HepG2 (cell line): ENCODE results near the gene PGM2. TPM values are rescaled to one million over a fixed set of nuclear protein-coding genes. Genes with fewer than 3 reads are reported as not detected.

Source experiments
- ATAC-seq: fragments of 200-7000 bp; cut with Tn5 transposase; 3 replicates; pipeline ENCODE4 v1.9.1; 2020; ENCODE audit warnings: mild to moderate bottlenecking, moderate library complexity
- BruUV-seq: library from RNA; stranded (reverse); fragments of 400-500 nt; replicated peaks from 2 replicates; lab custom pipeline; 2021; lab: Mats Ljungman, UMichigan
- CTCF ChIA-PET: fragments of 300-600 bp; formaldehyde crosslinking; extraction: SDS; loops from one replicate; lab custom pipeline; 2021; ENCODE audit warnings: low total read pairs, inconsistent platforms, low intra/inter-chr PET ratio; lab: Yijun Ruan, JAX
- POLR2A ChIA-PET: fragments of 350-600 bp; sonication (Branson Sonifier 250); formaldehyde crosslinking; loops from one replicate; lab custom pipeline; 2020; ENCODE audit warnings: antibody characterized with exemption, inconsistent platforms; lab: Yijun Ruan, JAX
- DNase-seq: peaks from one replicate; pipeline ENCODE4 v3.0.0-alpha.2; 2015; ENCODE audit warnings: low spot score
- FAIRE-seq: peaks from 3 replicates; lab custom pipeline; 2011; peaks lifted over from hg19 to GRCh38; lab: Jason Lieb, UNC
- H2AFZ ChIP-seq: one replicate; pipeline ENCODE4 v1.6.1; 2011; ENCODE audit warnings: low read length, inconsistent platforms
- H3K27ac ChIP-seq: fragments of 300-600 bp; 3 replicates; pipeline ENCODE4 v1.8.0; 2011; ENCODE audit warnings: mixed run types, mild to moderate bottlenecking, mixed read lengths, low read length, inconsistent platforms; ENCODE audit not compliant: insufficient read depth; ENCODE audit errors: extremely low read length
- H3K27me3 ChIP-seq, 2 experiments: fragments of 200-600 bp in 1 of 2; 2 replicates in 1 of 2; 3 replicates in 1 of 2; pipeline versions ENCODE4 v1.6.0 to v1.8.0; 2011; ENCODE audit warnings: low read length in 2 of 2, mild to moderate bottlenecking in 2 of 2, moderate library complexity in 2 of 2, inconsistent platforms in 1 of 2; ENCODE audit not compliant: insufficient read depth in 2 of 2, control insufficient read depth in 1 of 2
- H3K36me3 ChIP-seq, 2 experiments: fragments of 200-600 bp in 1 of 2; replicated peaks in 1 of 2; 2 replicates in 1 of 2; 3 replicates in 1 of 2; pipeline versions ENCODE4 v1.5.1 to v1.8.0; 2011; ENCODE audit warnings: low read length in 2 of 2, inconsistent platforms in 1 of 2; ENCODE audit not compliant: insufficient read depth in 2 of 2, control insufficient read depth in 1 of 2
- H3K4me1 ChIP-seq: 2 replicates; pipeline ENCODE4 v1.5.1; 2012; ENCODE audit warnings: low read length, inconsistent platforms; ENCODE audit not compliant: insufficient read depth
- H3K4me2 ChIP-seq: 2 replicates; pipeline ENCODE4 v1.6.0; 2011; ENCODE audit warnings: low read depth, low read length, inconsistent platforms
- H3K4me3 ChIP-seq, 3 experiments: fragments of 200-600 bp in 1 of 3; sonication (generic), shearing (Covaris generic) in 1 of 3; replicated peaks in 1 of 3; 2 replicates each; pipeline ENCODE4 v1.5.1; 2011 to 2016; ENCODE audit warnings: low read length in 3 of 3, inconsistent platforms in 2 of 3, low read depth in 2 of 3, mild to moderate bottlenecking in 2 of 3, control low read depth in 1 of 3, mixed read lengths in 1 of 3; ENCODE audit not compliant: insufficient read depth in 1 of 3
- H3K79me2 ChIP-seq: one replicate; pipeline ENCODE4 v1.6.1; 2011; ENCODE audit warnings: low read length, inconsistent platforms; ENCODE audit not compliant: insufficient read depth
- H3K9ac ChIP-seq: 2 replicates; pipeline ENCODE4 v1.6.0; 2011; ENCODE audit warnings: mild to moderate bottlenecking, low read depth, low read length, inconsistent platforms; ENCODE audit not compliant: insufficient read depth
- H3K9me3 ChIP-seq: 2 replicates; pipeline ENCODE4 v1.5.1; 2012; ENCODE audit warnings: mild to moderate bottlenecking, low read length
- H4K20me1 ChIP-seq: 2 replicates; pipeline ENCODE4 v1.6.0; 2011; ENCODE audit warnings: inconsistent platforms, mild to moderate bottlenecking, low read length, moderate library complexity; ENCODE audit not compliant: insufficient read depth
- ATF7 ChIP-seq, 2 experiments: fragments of 450-650 bp in 1 of 2; sonication (generic) in 1 of 2; formaldehyde crosslinking in 1 of 2; IDR thresholded peaks; 2 replicates each; pipeline versions ENCODE4 v1.4.0 to v1.6.1; 2016 to 2020; ENCODE audit warnings: antibody characterized with exemption in 1 of 2, mild to moderate bottlenecking in 1 of 2, missing genetic modification reagents in 1 of 2
- CBX1 ChIP-seq: IDR thresholded peaks from one replicate; pipeline ENCODE4 v1.6.1; 2016; ENCODE audit warnings: antibody characterized with exemption, low read depth
- KIAA2018 ChIP-seq: sonication (generic); formaldehyde crosslinking; IDR thresholded peaks from 2 replicates; pipeline ENCODE4 v1.5.0; 2020; ENCODE audit warnings: mild to moderate bottlenecking, missing genetic modification reagents, borderline replicate concordance
- SRSF1 ChIP-seq: fragments of 200-400 bp; formaldehyde crosslinking; optimal IDR thresholded peaks from 2 replicates; pipeline ENCODE3; 2017; ENCODE audit warnings: mild to moderate bottlenecking, low read depth, low read length, moderate library complexity
- TBL1XR1 ChIP-seq: fragments of 150-350 bp; IDR thresholded peaks from 2 replicates; pipeline ENCODE4 v1.6.1; 2014; ENCODE audit warnings: borderline replicate concordance, low read length; ENCODE audit not compliant: partially characterized antibody
- TEAD2 ChIP-seq: sonication (generic); formaldehyde crosslinking; IDR thresholded peaks from 2 replicates; pipeline ENCODE4 v1.9.0; 2021; ENCODE audit warnings: missing genetic modification reagents
- YEATS4 ChIP-seq: sonication (generic); formaldehyde crosslinking; IDR thresholded peaks from 2 replicates; pipeline ENCODE4 v1.4.0; 2020; ENCODE audit warnings: missing genetic modification reagents, borderline replicate concordance
- ZMAT3 ChIP-seq: sonication (generic); formaldehyde crosslinking; conservative IDR thresholded peaks from 2 replicates; pipeline ENCODE4 v1.7.0; 2021; ENCODE audit warnings: missing genetic modification reagents
- ZNF232 ChIP-seq: sonication (generic); formaldehyde crosslinking; IDR thresholded peaks from 2 replicates; pipeline ENCODE4 v1.4.0; 2020; ENCODE audit warnings: missing genetic modification reagents, borderline replicate concordance
- ZNF296 ChIP-seq: sonication (generic); formaldehyde crosslinking; conservative IDR thresholded peaks from 2 replicates; pipeline ENCODE4 v1.5.0; 2020; ENCODE audit warnings: mild to moderate bottlenecking, missing genetic modification reagents
- ZNF33B ChIP-seq: sonication (generic); formaldehyde crosslinking; IDR thresholded peaks from 2 replicates; pipeline ENCODE4 v1.5.1; 2020; ENCODE audit warnings: mild to moderate bottlenecking, missing genetic modification reagents
- ZNF775 ChIP-seq: sonication (generic); formaldehyde crosslinking; IDR thresholded peaks from 2 replicates; pipeline ENCODE4 v1.4.0; 2020; ENCODE audit warnings: missing genetic modification reagents, mild to moderate bottlenecking, moderate library complexity, borderline replicate concordance
- ZNF878 ChIP-seq: sonication (generic); formaldehyde crosslinking; IDR thresholded peaks from 2 replicates; pipeline ENCODE4 v1.8.1; 2023; ENCODE audit warnings: mild to moderate bottlenecking, missing genetic modification reagents, moderate library complexity
- ZUFSP ChIP-seq: sonication (generic); formaldehyde crosslinking; IDR thresholded peaks from 2 replicates; pipeline ENCODE4 v1.9.0; 2021; ENCODE audit warnings: missing genetic modification reagents, mild to moderate bottlenecking, borderline replicate concordance
- WGBS: methylation state at CpG from one replicate; pipeline ENCODE4 v1.1.6; 2017; ENCODE audit warnings: low lambda C conversion rate; 5-methylcytosine and 5-hydroxymethylcytosine counted together
- in situ Hi-C: cut with HindIII; loops from 2 replicates; pipeline ENCODE4 v1.10.0; 2017; ENCODE audit warnings: low pct_unique_long_range_greater_than_20kb; ENCODE audit not compliant: extremely low pct_ligation_motif_present
- intact Hi-C: fragments of 100-400 bp; cut with micrococcal nuclease; formaldehyde crosslinking; loops from one replicate; pipeline ENCODE4 v1.10.0; 2022; ENCODE audit not compliant: unreplicated experiment
- polyA plus RNA-seq, 8 experiments: library from polyadenylated mRNA; depleted of rRNA in 3 of 8; stranded (reverse) in 7 of 8; unstranded in 1 of 8; fragments of >200 nt; fragmentation: Illumina TruSeq in 4 of 8; extraction: Trizol in 4 of 8; gene quantifications; 2 replicates each; pipeline versions ENCODE4 v1.2.1 to v1.2.3, GENCODE V29; 2011 to 2016; ENCODE audit warnings: low read depth in 4 of 8, missing spikeins in 1 of 8, mixed read lengths in 1 of 8; ENCODE audit not compliant: insufficient read depth in 1 of 8
- total RNA-seq, 5 experiments: library from RNA; depleted of rRNA; stranded (reverse); fragments of >200 nt; fragmentation: Illumina TruSeq; extraction: Trizol; gene quantifications; 2 replicates each; pipeline ENCODE4 v1.2.3, GENCODE V29; 2016; ENCODE audit warnings: low read depth in 1 of 5

Gene PGM2
- total and polyA plus RNA-seq, 2 of the 13 experiments (the other 11 are each of a cell fraction or from before 2014, with no cell fraction given), result 14.6 to 36.9 TPM

- TF ChIP-seq TBL1XR1 (no peak), YEATS4 (CRISPR knock-in tag) (no peak), ATF7 (IDR thresholded peaks at IDR 0.05) (no peak), ATF7 (CRISPR knock-in tag; IDR thresholded peaks at IDR 0.05) (no peak), ZNF232 (no peak), ZUFSP (CRISPR knock-in tag) (no peak), ZNF878 (no peak), SRSF1 (no peak), ZNF775 (CRISPR knock-in tag) (no peak)
Observed at GRCh38 chr4:37798616-37799015, 27.9 kb upstream of the PGM2 start (continued).

- ChIA-PET CTCF (no interaction called here), POLR2A (no interaction called here)
- ATAC-seq, result no peak
- FAIRE-seq, result no peak
- Histone ChIP-seq H3K9me3 (no peaks in the 10 kb centered on the region), H4K20me1 (no peaks in the 10 kb centered on the region), H3K27me3 (no peaks in the 10 kb centered on the region), H3K9ac (no peak overlapping the region), H3K4me2 (no peak overlapping the region), H3K27ac (no peak overlapping the region), H3K79me2 (no peaks in the 10 kb centered on the region), H3K4me3 (no peak overlapping the region), H3K4me1 (peaks cover 11% of the 10 kb centered on the region; the same call in 1 of the 2 replicates), H3K36me3 (no peaks in the 10 kb centered on the region), H2AFZ (no peak overlapping the region)
- WGBS, result 36% methylated on average over 4 of the region's 4 CpGs
- no TSS peak for BruUV-seq
- intact Hi-C loops, result loop anchor here (10.0 kb wide), 2 partner anchors 365 to 935 kb away; no protein-coding TSS in a partner anchor
- no peak for DNase-seq
- in situ Hi-C loops, result loop anchor here (5.0 to 10.0 kb wide), 3 partner anchors 198 to 345 kb away; a partner anchor contains a TSS
- TF ChIP-seq ZMAT3 (CRISPR knock-in tag), result no peak
- TF ChIP-seq KIAA2018, result no peak
- TF ChIP-seq ZNF296 (CRISPR knock-in tag), result no peak
- TF ChIP-seq ZNF33B (CRISPR knock-in tag), result no peak
- no peak for TF ChIP-seq TEAD2
- TF ChIP-seq CBX1, result no peak
Observed at GRCh38 chr4:37799941-37800554, 26.4 kb upstream of the PGM2 start.
